ENCODE measurements around the gene WFDC10B. TPM values are rescaled to one million over a fixed set of nuclear protein-coding genes. Genes with fewer than 3 reads are reported as not detected.

WFDC10B gene
- total RNA-seq, 1 experiment from 2014 or later, result not detected

GRCh38 chr20:45701873-45702272 is 2.9 kb downstream of the WFDC10B start, which contains the start of gene WFDC13:
WFDC13 (plus strand) TSS chr20:45702038; CDS start chr20:45702124, 86 bp downstream.
- DNase-seq (ENCODE audit: low read depth, low spot score), result no peak
- RAD21 ChIA-PET (ENCODE audit: low non-redundant PET in 1 of 2, low total read pairs in 2 of 2, uncharacterized antibody in 2 of 2, unreplicated experiment in 2 of 2), result no interaction called here
- no TSS peak for BruUV-seq (replicated peaks)

More at GRCh38 chr20:45701873-45702272, 2.9 kb downstream of the WFDC10B start, which contains the start of gene WFDC13:
- POLR2A ChIA-PET, result no interaction called here
- Histone ChIP-seq H3K4me3 (replicated peaks in 1 of 2; ENCODE audit: low read depth in 1 of 2, low read length in 2 of 2) (no peak within 1 kb of the TSS), H3K27me3 (ENCODE audit: insufficient read depth, low read length) (no peaks in the 10 kb centered on the region), H3K9me2 (ENCODE audit: insufficient read depth) (no peaks in the 10 kb centered on the region), H3K36me3 (ENCODE audit: control insufficient read depth in 1 of 2, insufficient read depth in 2 of 2, low read length in 2 of 2) (no peaks in the 10 kb centered on the region), H2AFZ (ENCODE audit: low read depth, low read length, poor library complexity, severe bottlenecking) (no peak within 1 kb of the TSS), H3K9ac (ENCODE audit: low read length) (no peak within 1 kb of the TSS), H3K4me1 (ENCODE audit: control insufficient read depth in 1 of 2, insufficient read depth in 2 of 2, low read length in 2 of 2) (no peaks in the 10 kb centered on the region), H3K79me2 (ENCODE audit: insufficient read depth, low read length) (no peaks in the 10 kb centered on the region), H4K20me1 (ENCODE audit: insufficient read depth) (no peaks in the 10 kb centered on the region), H3K4me2 (ENCODE audit: low read length) (no peak within 1 kb of the TSS), H3K9me3 (ENCODE audit: control insufficient read depth in 1 of 2, insufficient read depth in 1 of 2, low read depth in 1 of 2, low read length in 2 of 2) (no peaks in the 10 kb centered on the region), H3K27ac (ENCODE audit: low read depth, low read length) (no peak within 1 kb of the TSS)
- intact Hi-C loops (cut with micrococcal nuclease), result no loop called here
- ATAC-seq, result no peak
- TF ChIP-seq POLR2AphosphoS5 (IDR thresholded peaks at IDR 0.05; ENCODE audit: low read depth, low read length) (no peak), SP1 (IDR thresholded peaks at IDR 0.05; ENCODE audit: low read depth) (no peak), ZBTB33 (IDR thresholded peaks at IDR 0.05; ENCODE audit: extremely low read depth, insufficient replicate concordance, low read length) (no peak), JUND (IDR thresholded peaks at IDR 0.05) (no peak), ZFX (IDR thresholded peaks at IDR 0.05) (no peak), CBX3 (IDR thresholded peaks at IDR 0.05; ENCODE audit: low read depth) (no peak), ELF1 (IDR thresholded peaks at IDR 0.05; ENCODE audit: borderline replicate concordance, low read depth) (no peak), YY1 (IDR thresholded peaks at IDR 0.05; ENCODE audit: extremely low read depth, insufficient replicate concordance, low read depth, low read length) (no peak), MAX (IDR thresholded peaks at IDR 0.05) (no peak), TCF7L2 (IDR thresholded peaks at IDR 0.05; ENCODE audit: borderline replicate concordance, extremely low read depth, insufficient read depth, insufficient read length) (no peak), RAD21 (IDR thresholded peaks at IDR 0.05; ENCODE audit: low read depth) (no peak), REST (IDR thresholded peaks at IDR 0.05; ENCODE audit: low read depth) (no peak), FOSL1 (IDR thresholded peaks at IDR 0.05; ENCODE audit: low read depth) (no peak), SRF (IDR thresholded peaks at IDR 0.05; ENCODE audit: low read depth) (no peak), CTCF (IDR thresholded peaks at IDR 0.05 in 2 of 3, conservative IDR thresholded peaks at IDR 0.05 in 1 of 3; ENCODE audit: borderline replicate concordance in 1 of 3, insufficient read depth in 1 of 3, low read depth in 2 of 3, low read length in 2 of 3) (no peak), EZH2 (IDR thresholded peaks at IDR 0.05) (no peak), CEBPB (IDR thresholded peaks at IDR 0.05; ENCODE audit: low read depth) (no peak), EZH2phosphoT487 (IDR thresholded peaks at IDR 0.05; ENCODE audit: borderline replicate concordance) (no peak), ZNF274 (IDR thresholded peaks at IDR 0.05; ENCODE audit: low read depth, low read length) (no peak), SIN3A (IDR thresholded peaks at IDR 0.05; ENCODE audit: low read depth) (no peak)
- CTCF ChIA-PET, result no interaction called here
